GM19395 (cell line): ENCODE measurements around the gene SLC30A10.
"Not testable (repeated sequence)": the region's sequence is repeated elsewhere in the genome, so short reads cannot be mapped to it uniquely, and the experiment has no call there.

Experiments
- ATAC-seq: cut with Tn5 transposase; IDR thresholded peaks from one replicate; pipeline ENCODE4 v1.9.1; 2021; ENCODE audit warnings: mild to moderate bottlenecking, moderate library complexity; ENCODE audit not compliant: unreplicated experiment

The SLC30A10 gene

GRCh38 chr1:219897914-219898313, 30.4 kb downstream of the SLC30A10 start:
- ATAC-seq: no peak

GRCh38 chr1:219892271-219892670, 36.1 kb downstream of the SLC30A10 start:
- ATAC-seq: not testable (repeated sequence)

GRCh38 chr1:219891846-219892245, 36.5 kb downstream of the SLC30A10 start:
- ATAC-seq: not testable (repeated sequence)

GRCh38 chr1:219888667-219889066, 39.7 kb downstream of the SLC30A10 start:
- not testable (repeated sequence) for ATAC-seq

GRCh38 chr1:219885680-219886079, 42.7 kb downstream of the SLC30A10 start:
- no peak for ATAC-seq

GRCh38 chr1:219883400-219884332, 44.7 kb downstream of the SLC30A10 start:
- no peak for ATAC-seq

- no peak for ATAC-seq
These were observed 45.6 kb downstream of the SLC30A10 start for GRCh38 chr1:219882755-219883154.

GRCh38 chr1:219882096-219882495, 46.3 kb downstream of the SLC30A10 start:
- ATAC-seq: no peak

GRCh38 chr1:219880765-219881457, 47.4 kb downstream of the SLC30A10 start:
- ATAC-seq: no peak

GRCh38 chr1:219876798-219877209, 51.6 kb downstream of the SLC30A10 start:
- ATAC-seq: no peak

- ATAC-seq: no peak
These were observed 52.5 kb downstream of the SLC30A10 start for GRCh38 chr1:219875860-219876259.

GRCh38 chr1:219872538-219872937, 55.8 kb downstream of the SLC30A10 start:
- ATAC-seq: not testable (repeated sequence)

GRCh38 chr1:219871427-219872057, 56.8 kb downstream of the SLC30A10 start:
- no peak for ATAC-seq

GRCh38 chr1:219868615-219869014, 59.7 kb downstream of the SLC30A10 start:
- not testable (repeated sequence) for ATAC-seq
